GM19324 (cell line): Measurements from ENCODE around the gene STAT3.

ENCODE experiments used
- ATAC-seq: cut with Tn5 transposase; IDR thresholded peaks from one replicate; pipeline ENCODE4 v1.9.1; 2021; ENCODE audit warnings: mild to moderate bottlenecking, moderate library complexity; ENCODE audit not compliant: unreplicated experiment, low FRiP score

STAT3 gene

DNA sequence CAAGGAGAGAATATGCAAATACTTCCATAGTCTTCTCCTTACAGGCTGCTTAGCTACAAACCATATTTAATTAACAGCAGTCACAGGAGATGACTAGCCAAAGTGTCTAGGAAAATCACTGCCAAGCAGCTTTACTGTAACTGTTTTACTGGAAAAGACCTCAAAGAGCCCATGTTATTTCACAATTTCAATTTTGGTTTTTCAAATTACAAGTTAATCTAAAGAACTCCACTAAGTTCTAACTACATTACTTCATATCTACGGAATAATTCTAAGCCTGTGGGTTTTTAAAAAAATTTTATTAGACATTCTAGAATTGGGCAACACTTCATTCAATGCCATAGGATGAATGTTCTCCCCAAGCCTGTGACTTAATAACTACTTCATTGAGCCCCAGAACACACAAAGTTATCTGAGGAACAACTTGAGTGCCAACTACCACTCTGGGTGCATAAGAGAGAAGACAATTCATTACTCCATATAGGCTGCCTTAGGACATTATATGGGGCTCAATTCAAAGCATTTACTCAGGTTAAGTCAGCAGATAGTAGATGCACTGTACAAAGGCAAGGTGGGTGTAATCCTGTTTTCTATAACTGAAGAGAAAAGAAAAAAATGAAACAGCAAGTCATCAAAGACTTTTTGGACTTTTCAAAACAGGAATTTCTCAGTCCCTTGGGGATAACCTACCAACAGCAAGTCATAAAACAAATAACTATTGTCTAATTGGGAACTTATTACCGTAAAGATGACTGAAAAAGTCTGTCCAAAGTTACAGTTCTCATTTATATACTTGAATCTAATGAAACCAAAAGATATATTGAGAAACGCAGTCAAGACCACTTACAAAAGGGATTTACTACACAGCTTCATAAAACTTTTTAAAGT is 33.0 kb downstream of the STAT3 start:
- ATAC-seq: no peak

DNA sequence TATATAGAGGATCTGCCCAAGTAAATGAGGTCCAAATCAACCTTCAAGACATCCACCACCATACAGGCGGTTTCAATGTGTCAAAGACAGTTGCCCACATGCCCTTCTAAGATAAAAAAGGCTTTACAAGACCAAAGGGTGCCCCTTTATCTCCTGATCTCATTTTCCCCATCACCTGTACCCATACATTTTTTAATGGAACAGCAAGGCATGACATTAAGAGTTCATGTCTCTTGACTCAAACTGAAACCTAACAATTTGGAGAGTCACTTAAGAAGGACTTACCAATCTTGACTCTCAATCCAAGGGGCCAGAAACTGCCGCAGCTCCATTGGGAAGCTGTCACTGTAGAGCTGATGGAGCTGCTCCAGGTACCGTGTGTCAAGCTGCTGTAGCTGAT is 40.1 kb downstream of the STAT3 start:
- no peak for ATAC-seq

DNA sequence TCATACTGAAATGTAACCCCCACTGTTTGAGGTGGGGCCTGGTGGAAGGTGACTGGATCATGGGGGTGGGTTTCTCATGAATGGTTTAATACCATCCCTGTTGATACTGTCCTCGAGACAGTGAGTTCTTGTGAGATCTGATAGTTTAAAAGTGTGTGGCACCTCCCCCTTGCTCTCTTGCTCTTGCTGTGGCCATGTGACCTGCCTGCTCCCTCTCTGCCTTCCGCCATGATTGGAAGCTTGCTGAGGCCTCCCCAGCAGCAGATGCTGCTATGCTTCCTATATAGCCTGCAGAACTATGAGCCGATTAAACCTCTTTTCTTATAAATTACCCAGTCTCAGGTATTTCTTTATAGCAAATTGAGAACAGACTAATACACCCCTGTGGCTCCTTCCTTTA is 40.6 kb downstream of the STAT3 start:
- ATAC-seq: no peak

DNA sequence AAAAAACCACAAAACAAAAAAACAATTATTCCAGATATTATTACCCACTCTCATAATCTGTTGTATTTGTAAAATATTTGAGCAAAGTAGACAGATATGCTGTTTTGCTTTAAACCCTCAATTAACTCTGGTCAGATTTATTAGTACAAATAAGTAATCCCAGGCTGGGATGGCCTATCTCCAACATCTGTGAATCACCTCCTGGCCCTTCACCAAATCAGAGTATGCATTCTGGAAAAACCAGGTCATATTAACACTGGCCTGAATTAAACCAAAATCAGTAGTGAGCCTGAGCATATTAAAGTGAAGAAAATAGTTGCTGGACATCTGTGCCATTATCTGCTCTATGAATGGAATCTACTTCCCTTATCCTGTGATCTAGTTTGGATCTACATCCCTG is 41.0 kb downstream of the STAT3 start:
- ATAC-seq: no peak

DNA sequence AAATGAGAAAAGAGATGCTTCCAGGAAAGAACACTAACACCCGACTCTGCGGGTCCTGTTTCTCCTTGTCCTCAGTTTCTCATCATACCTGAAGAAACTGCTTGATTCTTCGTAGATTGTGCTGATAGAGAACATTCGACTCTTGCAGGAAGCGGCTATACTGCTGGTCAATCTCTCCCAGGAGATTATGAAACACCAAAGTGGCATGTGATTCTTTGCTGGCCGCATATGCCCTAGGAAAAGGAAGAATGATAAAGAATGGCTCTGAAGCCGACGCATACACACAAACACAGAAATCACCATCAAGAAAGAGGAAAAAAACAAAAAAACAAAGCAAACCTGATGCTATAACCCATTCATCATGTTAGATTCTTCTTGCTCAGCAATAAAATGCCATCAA is 41.8 kb downstream of the STAT3 start:
- ATAC-seq: no peak

DNA sequence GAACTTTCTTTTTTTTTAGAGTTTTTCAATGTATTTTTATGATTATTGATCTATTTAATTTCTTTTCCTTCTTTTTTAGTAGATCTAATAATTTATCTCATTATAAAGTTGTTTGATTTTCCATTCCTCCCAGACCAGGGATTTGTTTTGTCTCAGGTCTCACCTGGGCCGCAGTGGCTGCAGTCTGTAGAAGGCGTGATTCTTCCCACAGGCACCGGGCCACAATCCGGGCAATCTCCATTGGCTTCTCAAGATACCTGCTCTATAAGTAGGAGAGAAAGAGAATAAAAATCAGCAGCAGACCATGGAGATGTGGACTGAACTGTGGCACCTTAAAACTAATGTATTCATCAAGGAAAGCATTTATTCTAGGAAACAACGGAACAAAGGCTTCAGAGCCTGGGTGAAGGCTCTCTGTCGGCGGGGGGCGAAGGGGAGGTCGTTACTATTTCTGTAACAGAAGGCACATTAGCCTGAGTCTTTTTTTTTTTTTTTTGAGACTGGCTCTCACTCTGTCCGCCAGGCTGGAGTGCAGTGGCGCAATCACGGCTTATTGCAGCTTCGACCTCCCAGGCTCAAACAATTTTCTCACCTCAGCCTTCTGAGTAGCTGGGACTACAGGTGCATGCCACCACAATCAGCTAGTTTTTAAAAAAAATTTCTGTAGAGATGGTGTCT is 42.7 kb downstream of the STAT3 start:
- ATAC-seq: no peak

DNA sequence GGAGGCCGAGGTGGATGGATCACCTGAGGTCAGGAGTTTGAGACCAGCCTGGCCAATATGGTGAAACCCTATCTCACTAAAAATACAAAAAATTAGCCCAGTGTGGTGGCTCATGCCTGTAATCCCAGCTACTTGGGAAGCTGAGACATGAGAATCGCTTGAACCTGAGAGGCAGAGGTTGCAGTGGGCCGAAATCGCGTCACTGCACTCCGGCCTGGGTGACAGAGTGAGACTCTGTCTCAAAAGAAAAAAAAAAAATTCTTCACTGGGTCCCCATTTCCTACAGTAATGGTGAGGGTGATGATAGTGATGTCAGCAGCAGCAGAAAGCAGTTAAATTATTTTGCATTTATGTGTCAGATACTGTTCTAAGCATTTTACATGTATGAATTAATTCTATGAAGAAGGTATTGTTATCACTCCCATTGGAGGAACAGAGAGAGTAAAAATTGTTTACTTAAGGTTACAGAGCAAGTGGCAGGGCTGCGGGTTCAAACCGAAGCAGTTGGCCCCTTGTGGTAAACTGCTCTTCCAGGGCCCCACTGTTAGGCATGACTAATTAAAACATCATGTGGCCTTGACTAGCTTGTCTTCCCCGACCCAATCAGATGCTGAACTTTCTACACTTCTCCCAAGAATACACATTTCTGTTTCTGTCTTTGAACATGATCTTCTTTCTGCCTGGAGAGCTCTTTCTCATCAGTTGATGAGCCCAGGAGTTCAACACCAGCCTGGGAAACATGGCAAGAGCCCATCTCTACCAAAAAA is 45.8 kb downstream of the STAT3 start:
- ATAC-seq: no peak

DNA sequence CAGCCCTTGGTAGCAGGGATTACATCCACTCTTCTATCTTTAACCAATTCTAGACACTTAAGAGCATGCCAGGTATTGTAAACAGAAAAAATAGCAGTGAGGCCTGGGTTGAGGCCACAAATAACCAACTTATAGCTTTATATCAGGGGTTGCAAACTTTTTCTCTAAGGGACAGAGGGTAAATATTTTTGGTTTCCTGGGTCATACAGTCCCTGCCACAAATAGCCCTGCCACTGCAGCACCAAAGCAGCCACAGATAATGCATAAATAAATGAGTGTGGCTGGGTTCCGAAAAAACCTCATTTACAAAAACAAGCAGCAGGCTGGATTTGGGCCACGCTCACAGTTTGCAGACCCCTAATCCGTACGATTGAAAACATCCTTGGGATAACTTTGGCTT is 46.7 kb downstream of the STAT3 start:
- no peak for ATAC-seq

DNA sequence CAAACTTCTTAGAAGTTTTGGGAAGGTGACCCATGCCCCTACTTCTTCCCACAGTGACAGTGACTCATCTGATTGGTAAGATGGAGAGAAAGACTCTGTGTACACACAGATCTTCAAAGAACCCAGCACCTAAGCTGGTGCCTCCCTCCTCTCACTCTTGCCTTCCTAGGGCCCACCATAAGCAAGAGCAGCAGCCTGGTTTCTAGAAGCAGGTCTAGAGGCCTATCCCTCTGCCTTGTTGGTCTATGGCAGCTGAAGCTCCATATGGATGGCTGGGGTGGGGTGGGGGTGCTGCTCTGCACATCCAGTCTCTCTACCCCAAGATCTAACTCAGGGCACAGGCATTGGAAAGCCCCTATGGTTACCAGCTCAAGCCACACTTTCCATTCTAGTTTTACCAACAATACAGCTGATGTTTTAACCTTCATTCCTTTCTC is 47.5 kb downstream of the STAT3 start:
- no peak for ATAC-seq

DNA sequence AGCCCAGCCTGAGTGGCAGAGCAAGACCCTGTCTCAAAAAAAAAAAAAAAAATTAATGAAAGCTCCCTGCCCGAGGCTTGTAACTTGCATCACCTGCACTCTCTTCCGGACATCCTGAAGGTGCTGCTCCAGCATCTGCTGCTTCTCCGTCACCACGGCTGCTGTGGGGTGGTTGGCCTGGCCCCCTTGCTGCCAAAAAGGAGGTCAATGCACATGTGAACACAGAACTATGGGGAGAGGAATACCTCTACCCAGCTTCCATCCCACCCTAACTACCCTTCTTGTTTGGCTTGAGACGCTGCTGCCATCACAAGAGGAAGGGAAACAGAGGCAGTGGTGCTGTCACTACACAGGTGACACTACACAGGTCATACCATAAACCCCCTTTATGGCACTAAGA is 49.0 kb downstream of the STAT3 start:
- ATAC-seq: no peak

DNA sequence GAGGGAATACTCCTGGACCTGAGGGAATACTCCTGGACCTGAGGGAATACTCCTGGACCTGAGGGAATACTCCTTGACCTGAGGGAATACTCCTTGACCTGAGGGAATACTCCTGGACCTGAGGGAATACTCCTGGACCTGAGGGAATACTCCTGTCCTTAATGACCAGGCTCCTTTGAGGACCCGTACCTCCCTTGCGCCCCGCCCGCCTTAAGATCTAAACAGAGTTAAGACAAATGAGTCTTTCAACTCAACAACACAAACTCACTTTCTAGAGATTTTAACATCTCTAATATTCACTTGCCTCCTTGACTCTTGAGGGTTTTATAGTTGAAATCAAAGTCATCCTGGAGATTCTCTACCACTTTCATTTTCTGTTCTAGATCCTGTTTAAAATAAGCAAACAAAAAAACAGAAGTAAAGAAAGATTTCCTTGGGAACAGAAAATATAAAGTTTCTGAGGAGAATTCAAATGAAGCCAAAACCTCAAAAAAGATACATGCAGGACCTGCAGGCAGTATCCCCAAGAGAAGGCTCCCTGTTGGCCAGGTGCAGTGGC is 49.7 kb downstream of the STAT3 start:
- no peak for ATAC-seq

DNA sequence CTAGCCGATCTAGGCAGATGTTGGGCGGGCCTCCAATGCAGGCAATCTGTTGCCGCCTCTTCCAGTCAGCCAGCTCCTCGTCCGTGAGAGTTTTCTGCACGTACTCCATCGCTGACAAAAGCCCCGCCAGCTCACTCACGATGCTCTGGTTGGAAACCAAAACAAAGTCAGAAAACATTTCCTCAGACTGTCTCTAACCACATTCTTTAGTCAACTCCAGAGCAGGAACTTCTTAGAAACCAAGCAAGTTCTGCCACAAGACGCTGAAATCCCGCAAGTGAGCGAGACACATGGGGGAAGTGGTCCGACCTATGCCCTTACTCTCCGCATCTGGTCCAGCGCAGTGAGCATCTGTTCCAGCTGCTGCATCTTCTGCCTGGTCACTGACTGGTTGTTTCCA is 50.8 kb downstream of the STAT3 start:
- peak; percentile 32 for ATAC-seq

DNA sequence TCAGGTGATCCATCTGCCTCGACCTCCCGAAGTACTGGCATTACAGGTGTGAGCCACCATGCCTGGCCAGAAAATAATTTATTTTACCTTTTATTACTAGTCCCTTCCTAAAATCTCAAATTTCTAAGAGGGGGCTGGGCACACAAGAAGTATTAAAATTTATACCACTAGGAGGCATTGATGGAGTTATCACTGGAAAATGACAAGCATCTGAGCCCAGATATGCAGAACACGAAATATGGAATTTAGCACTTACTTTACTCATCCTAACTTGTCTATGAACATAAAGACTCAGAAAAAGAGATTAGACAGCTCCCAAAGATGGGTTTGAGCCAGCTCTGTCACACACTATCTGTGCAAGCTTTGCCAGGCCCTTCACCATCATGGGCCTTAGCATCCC is 53.6 kb downstream of the STAT3 start:
- ATAC-seq: no peak

DNA sequence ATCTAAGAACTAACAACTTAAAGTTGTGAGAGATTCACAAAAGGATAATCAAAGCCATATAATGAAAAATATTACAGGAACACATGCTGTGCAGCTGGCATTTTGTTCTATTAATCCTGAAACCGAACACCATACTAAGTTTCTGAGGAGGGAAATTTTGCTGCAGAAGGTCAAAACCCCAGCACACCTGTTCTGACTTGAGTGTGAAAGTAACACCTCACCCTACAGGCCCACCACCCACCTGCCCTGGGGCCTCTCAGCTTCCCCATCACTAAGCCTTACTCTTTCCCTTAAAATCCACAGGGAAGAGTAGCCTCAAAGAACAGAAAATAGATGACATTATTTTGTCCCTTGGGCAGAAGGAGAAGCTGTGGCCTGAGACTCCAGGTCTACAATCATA is 55.2 kb downstream of the STAT3 start:
- no peak for ATAC-seq

DNA sequence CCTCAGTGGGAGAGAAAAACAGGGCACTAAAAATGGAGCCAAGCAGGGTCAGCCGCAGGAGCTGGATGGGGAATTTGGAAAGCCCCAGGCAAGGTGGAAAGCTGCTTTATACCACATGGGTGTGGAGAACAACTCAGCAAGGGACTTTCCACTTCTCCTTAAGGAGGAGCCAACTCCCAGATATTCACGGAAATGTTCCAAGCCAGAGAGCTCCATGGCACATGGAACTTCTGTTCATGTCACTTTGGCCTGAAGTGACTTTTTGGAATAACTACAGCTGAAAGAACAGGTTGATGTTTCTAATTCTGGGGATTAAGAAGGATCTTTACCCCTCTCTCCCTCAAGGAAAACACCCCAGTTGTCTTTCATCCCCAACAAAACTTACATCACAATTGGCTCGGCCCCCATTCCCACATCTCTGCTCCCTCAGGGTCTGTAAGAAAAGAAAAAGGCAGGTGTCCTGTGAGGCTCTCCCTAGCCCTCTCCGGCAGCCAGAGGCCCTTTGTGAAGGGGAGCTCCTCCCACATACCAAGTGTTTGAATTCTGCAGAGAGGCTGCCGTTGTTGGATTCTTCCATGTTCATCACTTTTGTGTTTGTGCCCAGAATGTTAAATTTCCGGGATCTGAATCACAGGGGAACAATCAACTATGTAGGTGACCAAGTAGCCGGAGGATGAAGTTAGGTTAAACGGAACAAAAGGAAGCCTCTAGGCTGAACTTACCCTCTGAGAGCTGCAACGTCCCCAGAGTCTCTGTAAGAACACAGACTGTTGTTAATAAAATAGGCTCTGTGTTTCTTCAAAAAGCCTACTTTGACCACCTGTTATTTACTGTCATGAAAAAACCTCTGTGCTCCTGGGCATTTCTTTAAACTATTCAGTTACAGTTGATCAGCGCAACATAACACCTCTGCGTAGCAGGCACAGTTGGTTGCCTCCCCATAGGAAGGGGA is 58.9 kb downstream of the STAT3 start:
- ATAC-seq: no peak

DNA sequence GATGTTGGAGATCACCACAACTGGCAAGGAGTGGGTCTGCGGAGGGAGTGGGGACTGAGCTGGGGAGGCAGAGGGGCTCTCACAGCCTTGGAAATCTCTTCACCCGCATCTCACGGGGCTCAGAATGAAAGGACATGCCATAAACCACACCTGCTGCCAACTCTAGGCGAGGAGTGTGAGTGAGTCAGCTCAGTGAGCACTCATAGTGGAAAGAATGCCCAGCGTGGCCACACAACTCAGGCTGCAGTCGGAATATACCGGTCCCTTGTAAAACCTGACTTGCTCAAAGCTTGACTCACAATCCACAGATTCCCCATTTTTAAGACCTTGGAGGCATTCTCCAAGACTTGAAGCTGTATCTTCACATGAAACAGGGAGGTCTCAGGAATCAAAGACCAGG is 63.2 kb downstream of the STAT3 start:
- ATAC-seq: no peak

DNA sequence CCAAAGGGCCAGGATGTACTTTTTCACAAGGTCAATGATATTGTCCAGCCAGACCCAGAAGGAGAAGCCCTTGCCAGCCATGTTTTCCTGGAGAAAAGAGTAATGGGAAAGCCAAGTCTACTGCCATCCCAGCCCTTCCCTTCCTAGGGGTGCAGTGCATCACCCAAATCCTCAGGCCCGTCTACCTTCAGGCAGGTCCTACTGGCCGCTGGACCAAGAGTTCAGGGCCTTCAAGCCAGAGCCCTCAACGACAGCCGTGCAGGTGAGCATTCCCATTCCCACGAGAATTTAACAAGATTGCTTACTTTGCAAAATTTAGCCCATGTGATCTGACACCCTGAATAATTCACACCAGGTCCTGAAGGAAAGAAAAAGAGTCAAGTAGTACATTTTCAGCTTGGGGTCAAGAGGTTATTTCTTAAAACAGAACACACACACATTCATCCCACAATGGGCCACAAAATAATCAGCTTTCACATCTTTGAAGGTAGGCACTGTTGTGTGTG is 64.9 kb downstream of the STAT3 start:
- no peak for ATAC-seq

DNA sequence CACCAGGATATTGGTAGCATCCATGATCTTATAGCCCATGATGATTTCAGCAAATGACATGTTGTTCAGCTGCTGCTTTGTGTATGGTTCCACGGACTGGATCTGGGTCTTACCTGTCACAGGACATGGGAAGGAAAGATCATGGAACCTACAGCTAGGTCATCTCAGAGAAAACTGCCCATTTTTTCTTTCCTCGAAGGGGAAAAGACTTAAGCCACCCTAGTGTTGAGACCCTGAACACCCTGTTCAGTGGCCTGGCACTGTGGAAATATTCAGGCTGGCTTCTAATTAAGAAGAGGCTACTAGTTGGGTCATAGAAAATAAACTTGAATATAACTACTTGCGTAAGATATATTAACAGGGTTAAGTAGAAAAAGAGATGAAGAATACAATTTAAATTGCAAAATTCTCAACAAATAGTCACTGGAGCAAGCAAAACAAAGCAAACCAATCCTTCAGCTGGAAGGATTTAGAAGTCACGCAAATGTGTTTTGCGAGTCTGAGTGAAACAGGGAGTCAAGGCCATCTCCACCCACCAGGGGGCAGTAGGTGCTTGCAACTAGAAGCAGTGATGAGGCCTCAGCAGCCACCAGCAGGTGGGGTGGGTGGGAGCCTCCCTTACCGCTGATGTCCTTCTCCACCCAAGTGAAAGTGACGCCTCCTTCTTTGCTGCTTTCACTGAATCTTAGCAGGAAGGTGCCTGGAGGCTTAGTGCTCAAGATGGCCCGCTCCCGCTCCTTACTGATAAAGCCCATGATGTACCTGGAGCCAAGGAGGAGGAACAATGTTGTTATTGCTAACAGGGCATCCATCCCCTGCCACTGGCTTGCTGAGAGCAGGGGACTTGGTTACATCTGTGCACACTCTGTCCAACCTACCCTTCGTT is 65.6 kb downstream of the STAT3 start:
- ATAC-seq: peak; percentile 71

DNA sequence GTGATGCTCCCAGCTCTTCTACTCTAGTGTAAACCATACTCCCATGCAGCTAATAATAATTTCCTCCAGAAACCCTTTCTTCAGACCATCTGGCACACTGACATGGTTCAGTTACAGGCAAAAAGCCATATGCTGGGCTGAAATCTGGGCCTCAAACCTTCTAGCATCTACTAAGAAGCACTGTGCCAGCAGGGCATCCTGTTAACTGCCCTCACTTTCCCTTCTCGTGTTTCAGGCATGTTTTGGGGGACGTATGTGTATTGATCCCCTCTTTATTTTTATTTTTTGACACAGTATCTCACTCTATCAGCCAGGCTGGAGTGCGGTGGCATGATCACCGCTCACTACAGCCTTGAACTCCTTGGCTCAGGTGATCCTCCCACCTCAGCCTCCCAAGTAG is 66.7 kb downstream of the STAT3 start:
- no peak for ATAC-seq
